ENCODE measurements around the gene ENG. TPM values are rescaled to one million over a fixed set of nuclear protein-coding genes. Genes with fewer than 3 reads are reported as not detected.
"Not testable (repeated sequence)": the region's sequence is repeated elsewhere in the genome, so short reads cannot be mapped to it uniquely, and the experiment has no call there.

The ENG gene
- total RNA-seq, 1 experiment from 2014 or later = 0.18 TPM

GRCh38 chr9:127884427-127884911, 30.0 kb upstream of the ENG start:
- Histone ChIP-seq H3K27me3 (replicated peaks; ENCODE audit: control insufficient read depth, insufficient read depth, low read length) (no peaks in the 10 kb centered on the region), H3K36me3 (ENCODE audit: control insufficient read depth, insufficient read depth, low read length) (0 out of 2 replicates have a peak, but pooled peaks cover 3% of the 10 kb centered on the region), H3K4me3 (ENCODE audit: low read depth, low read length) (no peak overlapping the region), H3K4me1 (no peaks in the 10 kb centered on the region), H3K9me3 (no peaks in the 10 kb centered on the region)
- ChIA-PET CTCF (no interaction called here), POLR2A (interaction anchor here (0.5 kb wide), 1 partner anchor 32 kb away, joined by 7 read pairs; the partner anchor contains the start of gene ST6GALNAC4)
- no peaks in the 10 kb centered on the region for H3K4me1 Mint-ChIP-seq (ENCODE audit: low read depth, unreplicated experiment)
- H3K36me3 Mint-ChIP-seq (ENCODE audit: insufficient read depth, unreplicated experiment) = peaks cover 13% of the 10 kb centered on the region
- intact Hi-C loops (cut with micrococcal nuclease; ENCODE audit: unreplicated experiment) = no loop called here
- H3K4me3 Mint-ChIP-seq (ENCODE audit: unreplicated experiment) = no peak overlapping the region
- H3K27ac Mint-ChIP-seq (ENCODE audit: unreplicated experiment) = no peak overlapping the region
- TF ChIP-seq, protein P1, sequence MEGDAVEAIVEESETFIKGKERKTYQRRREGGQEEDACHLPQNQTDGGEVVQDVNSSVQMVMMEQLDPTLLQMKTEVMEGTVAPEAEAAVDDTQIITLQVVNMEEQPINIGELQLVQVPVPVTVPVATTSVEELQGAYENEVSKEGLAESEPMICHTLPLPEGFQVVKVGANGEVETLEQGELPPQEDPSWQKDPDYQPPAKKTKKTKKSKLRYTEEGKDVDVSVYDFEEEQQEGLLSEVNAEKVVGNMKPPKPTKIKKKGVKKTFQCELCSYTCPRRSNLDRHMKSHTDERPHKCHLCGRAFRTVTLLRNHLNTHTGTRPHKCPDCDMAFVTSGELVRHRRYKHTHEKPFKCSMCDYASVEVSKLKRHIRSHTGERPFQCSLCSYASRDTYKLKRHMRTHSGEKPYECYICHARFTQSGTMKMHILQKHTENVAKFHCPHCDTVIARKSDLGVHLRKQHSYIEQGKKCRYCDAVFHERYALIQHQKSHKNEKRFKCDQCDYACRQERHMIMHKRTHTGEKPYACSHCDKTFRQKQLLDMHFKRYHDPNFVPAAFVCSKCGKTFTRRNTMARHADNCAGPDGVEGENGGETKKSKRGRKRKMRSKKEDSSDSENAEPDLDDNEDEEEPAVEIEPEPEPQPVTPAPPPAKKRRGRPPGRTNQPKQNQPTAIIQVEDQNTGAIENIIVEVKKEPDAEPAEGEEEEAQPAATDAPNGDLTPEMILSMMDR (IDR thresholded peaks at IDR 0.05; ENCODE audit: insufficient read depth in 1 of 2, low read depth in 1 of 2, low read length in 1 of 2, severe bottlenecking in 1 of 2, unreplicated experiment in 1 of 2) = no peak
- BruUV-seq (replicated peaks) = no TSS peak
- DNase-seq = no peak
- no peaks in the 10 kb centered on the region for H3K27me3 Mint-ChIP-seq (ENCODE audit: insufficient read depth, unreplicated experiment)
- H3K9me3 Mint-ChIP-seq (ENCODE audit: unreplicated experiment) = no peaks in the 10 kb centered on the region

DNA sequence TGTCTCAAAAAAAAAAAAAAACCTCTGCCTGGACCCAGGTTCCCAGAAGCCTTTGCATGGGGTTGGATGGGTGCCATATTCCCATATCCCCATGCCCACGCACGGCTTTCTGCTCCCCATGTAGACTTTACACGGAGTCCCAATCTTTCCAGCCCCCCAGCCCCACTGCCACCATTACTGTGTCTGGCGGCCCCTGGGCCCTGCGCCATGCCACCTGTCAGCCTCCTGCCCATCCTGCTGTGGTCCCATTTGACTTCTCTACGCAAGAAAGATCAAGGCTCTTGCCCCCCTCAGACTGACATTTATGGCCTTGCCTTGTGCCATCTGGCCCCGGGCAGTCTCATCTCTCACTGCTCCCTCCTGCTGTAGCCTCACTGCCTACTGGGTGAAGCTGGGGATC, 29.5 kb upstream of the ENG start:
- Histone ChIP-seq H3K27me3 (replicated peaks; ENCODE audit: control insufficient read depth, insufficient read depth, low read length) (no peaks in the 10 kb centered on the region), H3K4me1 (no peaks in the 10 kb centered on the region), H3K9me3 (no peaks in the 10 kb centered on the region), H3K36me3 (ENCODE audit: control insufficient read depth, insufficient read depth, low read length) (0 out of 2 replicates have a peak, but pooled peaks cover 3% of the 10 kb centered on the region), H3K4me3 (ENCODE audit: low read depth, low read length) (no peak overlapping the region)
- intact Hi-C loops (cut with micrococcal nuclease; ENCODE audit: unreplicated experiment) = no loop called here
- no peak overlapping the region for H3K27ac Mint-ChIP-seq (ENCODE audit: unreplicated experiment)
- no peak for DNase-seq
- H3K27me3 Mint-ChIP-seq (ENCODE audit: insufficient read depth, unreplicated experiment) = no peaks in the 10 kb centered on the region
- TF ChIP-seq, protein P1 (IDR thresholded peaks at IDR 0.05; ENCODE audit: insufficient read depth in 1 of 2, low read depth in 1 of 2, low read length in 1 of 2, severe bottlenecking in 1 of 2, unreplicated experiment in 1 of 2) = no peak
- no peak overlapping the region for H3K4me3 Mint-ChIP-seq (ENCODE audit: unreplicated experiment)
- no peaks in the 10 kb centered on the region for H3K9me3 Mint-ChIP-seq (ENCODE audit: unreplicated experiment)
- no peaks in the 10 kb centered on the region for H3K4me1 Mint-ChIP-seq (ENCODE audit: low read depth, unreplicated experiment)
- peaks cover 13% of the 10 kb centered on the region for H3K36me3 Mint-ChIP-seq (ENCODE audit: insufficient read depth, unreplicated experiment)
- CTCF ChIA-PET = no interaction called here
- POLR2A ChIA-PET = no interaction called here
- no TSS peak for BruUV-seq (replicated peaks)

- intact Hi-C loops (cut with micrococcal nuclease; ENCODE audit: unreplicated experiment) = not testable (repeated sequence)
Observed at GRCh38 chr9:127881715-127882114, 27.3 kb upstream of the ENG start.

More at GRCh38 chr9:127881715-127882114, 27.3 kb upstream of the ENG start:
- H3K4me1 ChIP-seq; H3K4me3 ChIP-seq (ENCODE audit: low read depth, low read length); POLR2A ChIA-PET; DNase-seq; H3K27me3 ChIP-seq (replicated peaks; ENCODE audit: control insufficient read depth, insufficient read depth, low read length); H3K4me3 Mint-ChIP-seq (ENCODE audit: unreplicated experiment); H3K9me3 ChIP-seq; H3K4me1 Mint-ChIP-seq (ENCODE audit: low read depth, unreplicated experiment); BruUV-seq (replicated peaks); H3K36me3 ChIP-seq (ENCODE audit: control insufficient read depth, insufficient read depth, low read length); H3K27ac Mint-ChIP-seq (ENCODE audit: unreplicated experiment); H3K9me3 Mint-ChIP-seq (ENCODE audit: unreplicated experiment); H3K27me3 Mint-ChIP-seq (ENCODE audit: insufficient read depth, unreplicated experiment): not testable (repeated sequence)
- peaks cover 19% of the 10 kb centered on the region for H3K36me3 Mint-ChIP-seq (ENCODE audit: insufficient read depth, unreplicated experiment)
- CTCF ChIA-PET = interaction anchor here (0.6 kb wide), 1 partner anchor 35 kb away, joined by 3 read pairs; the partner anchor contains the start of gene ST6GALNAC4

All from Caco-2 (cell line).